Adipocyte (in vitro differentiated cells): ENCODE measurements around the gene SUFU.
"Not testable (repeated sequence)": the region's sequence is repeated elsewhere in the genome, so short reads cannot be mapped to it uniquely, and the experiment has no call there.

Experiments used
- DNase-seq: peaks from one replicate; pipeline ENCODE4 v3.0.0-alpha.2; 2015; ENCODE audit warnings: low read depth
- H3K27me3 ChIP-seq: replicated peaks from 2 replicates; pipeline ENCODE4 v1.7.0; 2013; ENCODE audit warnings: mild to moderate bottlenecking, low read length, moderate library complexity; ENCODE audit not compliant: control insufficient read depth, insufficient read depth
- H3K36me3 ChIP-seq: 2 replicates; pipeline ENCODE4 v1.7.0; 2013; ENCODE audit warnings: low read length, mild to moderate bottlenecking, moderate library complexity; ENCODE audit not compliant: control insufficient read depth, insufficient read depth, severe bottlenecking
- H3K4me1 ChIP-seq: 2 replicates; pipeline ENCODE4 v1.7.0; 2013; ENCODE audit warnings: mild to moderate bottlenecking, low read length, moderate library complexity; ENCODE audit not compliant: control insufficient read depth, insufficient read depth
- H3K4me3 ChIP-seq: 2 replicates; pipeline ENCODE4 v1.7.0; 2013; ENCODE audit warnings: mild to moderate bottlenecking, low read length, moderate library complexity
- H3K9ac ChIP-seq: 2 replicates; pipeline ENCODE4 v1.7.0; 2013; ENCODE audit warnings: mild to moderate bottlenecking, low read length, moderate library complexity
- H3K9me3 ChIP-seq: 2 replicates; pipeline ENCODE4 v1.7.0; 2013; ENCODE audit warnings: mild to moderate bottlenecking, low read length, moderate library complexity; ENCODE audit not compliant: control insufficient read depth

Gene SUFU

DNA sequence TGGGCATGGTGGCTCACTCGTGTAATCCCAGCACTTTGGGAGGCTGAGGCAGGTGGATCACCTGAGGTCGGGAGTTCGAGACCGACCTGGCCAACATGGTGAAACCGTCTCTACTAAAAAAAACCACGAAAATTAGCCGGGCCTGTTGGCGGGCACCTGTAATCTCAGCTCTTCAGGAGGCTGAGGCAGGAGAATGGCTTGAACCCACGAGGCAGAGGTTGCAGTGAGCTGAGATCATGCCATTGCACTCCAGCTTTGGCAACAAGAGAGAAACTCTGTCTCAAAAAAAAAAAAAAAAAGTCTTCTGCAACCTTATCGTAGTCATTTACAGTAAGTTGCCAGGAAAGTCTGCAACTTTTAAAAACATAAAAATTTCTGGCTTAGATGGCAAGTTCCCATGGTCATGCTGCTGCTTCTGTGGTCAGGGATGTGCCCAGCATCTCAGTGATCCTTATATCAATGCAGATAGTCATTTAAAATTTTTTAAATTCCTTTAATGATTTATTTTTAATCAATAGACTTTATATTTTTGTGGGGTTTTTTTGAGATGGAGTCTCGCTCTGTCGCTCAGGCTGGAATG, 15.6 kb downstream of the SUFU start:
- H3K36me3 ChIP-seq: no peaks in the 10 kb centered on the region
- DNase-seq: no peak
- H3K4me1 ChIP-seq: peaks cover 35% of the 10 kb centered on the region
- H3K9ac ChIP-seq: no peak overlapping the region
- H3K27me3 ChIP-seq: no peaks in the 10 kb centered on the region
- no peaks in the 10 kb centered on the region for H3K9me3 ChIP-seq
- no peak overlapping the region for H3K4me3 ChIP-seq

DNA sequence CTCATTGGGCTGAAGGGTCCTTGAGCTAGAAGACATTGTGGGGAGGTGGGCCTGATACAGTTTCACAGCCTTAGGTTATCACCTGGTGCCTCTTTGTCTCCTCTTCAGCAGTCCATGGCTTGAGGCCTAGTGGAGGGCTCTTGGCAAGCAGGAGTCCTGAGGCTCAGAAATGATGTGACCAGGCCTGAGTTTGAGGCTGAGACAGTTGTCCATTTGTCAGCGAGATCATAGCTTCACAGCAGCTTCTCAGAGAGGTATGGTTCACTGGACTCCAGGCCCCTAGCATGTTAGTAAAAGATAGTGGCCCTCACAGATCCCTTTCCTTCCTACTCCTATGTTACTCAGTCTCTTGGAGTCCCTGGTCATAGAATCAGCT, 19.1 kb downstream of the SUFU start:
- H3K4me1 ChIP-seq: peaks cover 24% of the 10 kb centered on the region
- H3K27me3 ChIP-seq: no peaks in the 10 kb centered on the region
- no peaks in the 10 kb centered on the region for H3K36me3 ChIP-seq
- no peak overlapping the region for H3K9ac ChIP-seq
- DNase-seq: no peak
- H3K4me3 ChIP-seq: no peak overlapping the region
- H3K9me3 ChIP-seq: no peaks in the 10 kb centered on the region

DNA sequence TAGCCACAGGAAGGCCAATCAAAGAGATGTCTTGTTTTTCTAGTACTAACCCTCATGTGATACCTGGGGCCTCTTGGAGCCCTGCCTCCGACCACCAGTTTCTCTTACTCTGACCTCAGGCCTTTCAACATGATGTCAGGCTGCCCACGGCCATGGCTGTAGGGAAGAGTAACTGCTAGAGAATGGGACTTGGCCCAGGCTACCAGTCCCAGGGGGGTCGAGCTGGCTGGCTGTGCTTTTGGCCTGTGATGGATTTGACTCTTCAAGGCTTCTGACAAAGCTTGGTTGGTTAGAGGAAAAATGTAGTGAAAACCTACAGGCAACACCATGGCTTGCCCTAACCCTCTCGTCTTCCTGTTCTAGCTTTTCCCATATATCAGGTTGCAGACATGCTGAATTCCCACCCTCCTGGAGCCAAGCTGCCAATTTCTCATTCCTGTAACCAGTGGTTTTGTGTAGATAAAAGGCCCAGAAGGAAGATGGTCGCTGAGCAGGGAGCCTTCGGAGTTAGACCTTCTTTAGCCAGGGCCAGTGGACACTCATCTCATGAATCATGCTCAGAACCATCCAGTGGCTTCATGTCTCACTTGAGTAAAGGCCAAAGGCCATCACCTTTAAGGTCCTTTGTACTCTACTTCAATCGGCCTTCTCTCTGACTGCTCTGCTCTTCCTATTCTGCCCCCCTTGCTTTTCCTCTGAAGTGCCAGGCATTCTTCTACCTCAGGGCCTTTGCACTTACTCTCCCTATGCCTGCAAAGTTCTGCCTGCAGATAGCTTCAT, 19.7 kb downstream of the SUFU start:
- Histone ChIP-seq H3K4me3 (no peak overlapping the region), H3K27me3 (no peaks in the 10 kb centered on the region), H3K36me3 (no peaks in the 10 kb centered on the region), H3K9ac (no peak overlapping the region), H3K9me3 (no peaks in the 10 kb centered on the region), H3K4me1 (peaks cover 26% of the 10 kb centered on the region)
- DNase-seq: no peak

DNA sequence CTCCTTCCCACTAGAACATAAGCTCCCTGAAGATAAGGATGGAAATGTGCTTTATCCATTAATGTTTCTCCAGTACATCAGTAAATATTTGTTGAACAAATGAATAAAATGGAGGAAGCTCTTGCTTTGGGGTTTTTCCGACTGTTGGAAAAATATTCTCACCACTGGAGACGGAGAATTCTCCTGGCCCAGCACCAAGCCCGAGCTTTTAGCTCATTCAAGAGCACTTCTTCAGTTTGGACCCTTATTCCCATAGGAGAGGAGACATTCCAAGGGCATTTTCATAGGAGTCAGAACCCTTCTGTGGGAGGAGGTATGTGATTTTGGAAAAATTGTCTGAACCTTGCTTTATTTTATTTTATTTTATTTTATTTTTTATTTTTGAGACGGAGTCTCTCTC, 21.0 kb downstream of the SUFU start:
- no peaks in the 10 kb centered on the region for H3K36me3 ChIP-seq
- no peak for DNase-seq
- no peaks in the 10 kb centered on the region for H3K27me3 ChIP-seq
- H3K9ac ChIP-seq: no peak overlapping the region
- no peaks in the 10 kb centered on the region for H3K9me3 ChIP-seq
- H3K4me3 ChIP-seq: no peak overlapping the region
- peaks cover 23% of the 10 kb centered on the region for H3K4me1 ChIP-seq

DNA sequence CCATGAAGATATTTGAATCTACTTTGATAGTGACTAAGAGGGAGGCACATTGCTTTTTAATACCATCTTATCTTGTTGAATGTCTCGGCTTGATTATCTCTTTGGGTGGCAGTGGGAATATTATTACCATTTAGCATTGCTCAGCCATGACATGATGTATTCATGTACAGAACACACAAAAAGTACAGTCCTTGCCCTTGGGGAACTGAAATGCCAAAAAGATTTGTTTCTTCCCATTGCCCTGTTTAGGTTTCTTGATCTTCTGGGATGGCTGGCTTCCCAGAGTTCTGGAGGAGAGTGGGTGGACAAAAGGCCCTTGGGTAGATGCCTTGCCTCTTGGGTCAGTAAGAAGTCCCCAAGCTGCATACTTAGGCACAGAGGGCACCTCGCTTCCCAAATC, 23.8 kb downstream of the SUFU start:
- Histone ChIP-seq H3K36me3 (no peaks in the 10 kb centered on the region), H3K4me3 (no peak overlapping the region), H3K27me3 (no peaks in the 10 kb centered on the region), H3K4me1 (peaks cover 23% of the 10 kb centered on the region), H3K9me3 (no peaks in the 10 kb centered on the region), H3K9ac (no peak overlapping the region)
- DNase-seq: peak; percentile 12

DNA sequence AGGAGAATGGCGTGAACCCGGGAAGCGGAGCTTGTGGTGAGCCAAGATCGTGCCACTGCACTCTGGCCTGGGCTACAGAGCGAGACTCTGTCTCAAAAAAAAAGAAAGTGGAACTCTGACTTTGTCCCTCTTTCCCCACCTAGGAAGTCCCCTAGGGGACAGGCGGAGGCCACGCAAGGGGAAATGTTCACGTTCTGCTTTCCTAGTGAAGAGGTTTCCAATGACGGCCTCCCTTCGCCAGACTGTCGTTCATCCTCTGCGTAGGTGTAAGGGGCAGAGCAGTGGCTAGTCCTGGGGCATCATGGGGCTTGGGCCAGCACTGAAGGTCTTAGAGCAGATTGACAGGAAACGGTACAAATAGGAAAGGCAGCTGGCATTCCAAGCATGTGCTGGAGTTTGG, 30.6 kb downstream of the SUFU start:
- no peaks in the 10 kb centered on the region for H3K36me3 ChIP-seq
- no peak for DNase-seq
- H3K9ac ChIP-seq: no peak overlapping the region
- H3K4me3 ChIP-seq: no peak overlapping the region
- no peaks in the 10 kb centered on the region for H3K4me1 ChIP-seq
- H3K9me3 ChIP-seq: no peaks in the 10 kb centered on the region
- H3K27me3 ChIP-seq: no peaks in the 10 kb centered on the region

DNA sequence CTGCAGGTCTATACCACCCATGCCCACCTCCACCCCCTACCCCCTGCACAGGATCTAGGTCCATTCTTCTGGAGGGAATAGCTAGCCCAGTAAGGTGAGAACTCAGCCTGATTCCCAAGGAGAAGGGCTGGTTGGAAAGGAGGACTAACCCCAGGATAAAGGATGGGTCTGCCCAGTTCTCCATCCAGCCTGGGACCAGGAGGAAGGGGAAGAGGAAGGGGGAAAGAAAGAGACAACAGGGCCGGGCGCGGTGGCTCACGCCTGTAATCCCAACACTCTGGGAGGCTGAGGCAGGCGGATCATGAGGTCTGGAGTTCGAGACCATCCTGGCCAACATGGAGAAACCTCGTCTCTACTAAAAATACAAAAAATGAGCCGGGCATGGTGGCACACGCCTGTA, 31.2 kb downstream of the SUFU start:
- H3K4me3 ChIP-seq, DNase-seq, H3K36me3 ChIP-seq, H3K9me3 ChIP-seq, H3K4me1 ChIP-seq, H3K27me3 ChIP-seq, H3K9ac ChIP-seq: not testable (repeated sequence)

DNA sequence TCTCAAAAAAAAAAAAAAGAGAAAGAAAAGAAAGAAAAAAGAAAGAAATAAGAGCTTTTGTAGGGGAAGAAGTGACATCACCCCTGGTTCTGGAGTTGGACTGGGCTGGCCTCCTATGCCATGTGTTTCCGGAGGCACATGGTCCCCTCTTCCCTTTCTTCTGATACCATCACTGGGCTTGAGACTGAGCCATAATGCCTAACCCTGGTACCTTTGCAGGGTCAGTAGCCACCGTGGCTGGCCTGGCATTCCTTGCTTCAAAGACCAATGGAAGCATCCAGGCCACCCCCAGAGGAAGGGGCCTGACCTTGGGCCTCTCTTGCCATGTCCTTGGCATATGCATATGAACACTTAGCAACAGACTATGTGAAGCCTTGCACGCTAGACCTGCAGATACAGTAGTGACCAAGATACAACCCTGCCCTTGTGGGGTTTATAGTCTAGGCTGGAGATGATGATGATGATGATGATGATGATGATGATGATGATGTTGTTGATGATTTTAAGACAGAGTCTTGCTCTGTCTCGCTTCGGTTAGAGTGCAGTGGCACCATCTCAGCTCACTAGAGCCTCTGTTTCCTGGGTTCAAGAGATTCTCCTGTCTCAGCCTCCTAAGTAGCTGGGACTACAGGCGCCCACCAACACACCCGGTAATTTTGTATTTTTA, 31.8 kb downstream of the SUFU start:
- no peak overlapping the region for H3K9ac ChIP-seq
- no peak for DNase-seq
- no peaks in the 10 kb centered on the region for H3K27me3 ChIP-seq
- no peaks in the 10 kb centered on the region for H3K4me1 ChIP-seq
- no peaks in the 10 kb centered on the region for H3K36me3 ChIP-seq
- H3K9me3 ChIP-seq: no peaks in the 10 kb centered on the region
- H3K4me3 ChIP-seq: no peak overlapping the region

DNA sequence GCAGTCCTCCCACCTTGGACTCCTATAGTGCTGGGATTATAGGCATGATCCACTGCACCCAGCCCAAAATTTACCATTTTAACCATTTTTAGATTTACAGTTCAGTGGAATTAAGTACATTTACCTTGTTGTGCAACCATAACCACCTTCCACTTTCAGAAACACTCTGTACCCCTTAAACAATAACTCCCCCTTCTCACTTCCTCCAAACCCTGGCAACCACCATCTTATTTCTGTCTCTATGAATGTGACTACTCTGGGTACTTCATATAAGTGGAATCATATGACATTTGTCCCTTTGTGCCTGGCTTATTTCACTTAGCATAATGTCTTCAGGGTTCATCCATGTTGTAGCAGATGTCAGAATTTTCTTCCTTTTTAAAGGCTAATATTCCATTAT, 33.6 kb downstream of the SUFU start:
- no peak for DNase-seq
- Histone ChIP-seq H3K4me3 (no peak overlapping the region), H3K27me3 (no peaks in the 10 kb centered on the region), H3K9ac (no peak overlapping the region), H3K36me3 (no peaks in the 10 kb centered on the region), H3K9me3 (no peaks in the 10 kb centered on the region), H3K4me1 (no peaks in the 10 kb centered on the region)

DNA sequence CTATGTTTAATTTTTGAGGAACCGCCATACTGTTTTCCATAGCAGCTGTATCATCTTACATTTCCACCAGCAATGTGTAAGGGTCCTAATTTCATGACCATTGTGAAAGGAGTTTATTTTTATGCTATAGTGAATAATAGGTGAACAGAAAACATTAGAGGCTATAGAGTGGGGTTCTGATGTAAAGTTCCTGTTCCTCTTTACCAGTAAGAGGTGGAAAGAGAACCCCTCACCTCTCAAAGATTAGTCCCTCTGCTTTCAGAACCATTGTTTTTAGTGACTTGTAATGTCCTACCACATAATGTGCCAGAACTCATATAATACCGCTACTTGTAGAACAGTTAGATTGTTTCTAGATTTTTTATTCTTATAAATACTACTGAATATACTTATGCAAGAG, 34.2 kb downstream of the SUFU start:
- Histone ChIP-seq H3K4me3 (no peak overlapping the region), H3K4me1 (peaks cover 5% of the 10 kb centered on the region), H3K9ac (no peak overlapping the region), H3K36me3 (no peaks in the 10 kb centered on the region), H3K9me3 (no peaks in the 10 kb centered on the region), H3K27me3 (no peaks in the 10 kb centered on the region)
- DNase-seq: no peak

DNA sequence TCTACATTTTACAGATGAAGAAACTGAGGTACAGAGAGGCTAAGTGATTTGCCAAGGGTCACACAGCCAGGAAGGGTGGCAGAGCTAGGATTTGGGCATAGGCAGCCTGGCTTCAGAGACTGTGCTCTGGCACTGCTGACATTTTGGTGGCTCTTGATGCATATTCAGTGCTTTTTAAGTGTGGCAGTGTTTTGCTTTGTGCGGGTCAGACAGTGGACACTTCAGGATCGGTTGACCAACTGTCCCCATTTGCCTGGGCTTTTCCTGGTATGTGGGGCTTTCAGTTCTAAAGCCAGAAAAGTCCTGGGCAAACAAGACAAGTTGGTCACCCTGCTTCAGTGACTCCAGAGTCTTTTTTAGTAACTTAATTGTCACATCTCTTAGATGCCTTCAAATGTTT, 35.0 kb downstream of the SUFU start:
- Histone ChIP-seq H3K4me1 (peaks cover 6% of the 10 kb centered on the region), H3K9me3 (no peaks in the 10 kb centered on the region), H3K36me3 (no peaks in the 10 kb centered on the region), H3K4me3 (no peak overlapping the region), H3K27me3 (no peaks in the 10 kb centered on the region), H3K9ac (no peak overlapping the region)
- no peak for DNase-seq
